HFFc6 (cell line): Measurements from ENCODE around the gene ARHGAP24. TPM values are rescaled to one million over a fixed set of nuclear protein-coding genes. Genes with fewer than 3 reads are reported as not detected.
A peak's percentile ranks its signal among the peaks of the same experiment; 100 is the strongest.

ENCODE experiments used
- DNase-seq: peaks from one replicate; pipeline ENCODE4 v3.0.0-alpha.2; 2018
- H3K27ac Mint-ChIP-seq: 2 replicates; pipeline ENCODE4 v1.8.0; 2020; ENCODE audit warnings: mild to moderate bottlenecking, mixed read lengths
- H3K27me3 Mint-ChIP-seq: 2 replicates; pipeline ENCODE4 v1.8.0; 2021; ENCODE audit warnings: mild to moderate bottlenecking, moderate library complexity, mixed read lengths; ENCODE audit not compliant: insufficient read depth
- H3K36me3 Mint-ChIP-seq: 2 replicates; pipeline ENCODE4 v1.8.0; 2021; ENCODE audit warnings: low read depth, mixed read lengths
- H3K4me1 Mint-ChIP-seq: 2 replicates; pipeline ENCODE4 v1.8.0; 2020; ENCODE audit warnings: low read depth, mixed read lengths
- H3K4me3 Mint-ChIP-seq: 2 replicates; pipeline ENCODE4 v1.8.0; 2020; ENCODE audit warnings: mild to moderate bottlenecking, moderate library complexity, mixed read lengths
- H3K9me3 Mint-ChIP-seq: 2 replicates; pipeline ENCODE4 v1.8.0; 2020; ENCODE audit warnings: mild to moderate bottlenecking, mixed read lengths
- CTCF ChIP-seq: fragments of 200-600 bp; sonication (generic); IDR thresholded peaks from 2 replicates; pipeline ENCODE4 v1.5.0; 2021; ENCODE audit warnings: antibody characterized with exemption, mild to moderate bottlenecking
- total RNA-seq, 6 experiments: library from RNA; stranded (reverse); fragmentation: NEBNext Ultra II Directional; extraction: Animal tissue kit (Norgen Biotek cat#: 25700); gene quantifications; 2 replicates in 1 of 6; 3 replicates in 5 of 6; pipeline ENCODE4 v1.2.3, GENCODE V29; 2021

ARHGAP24 gene
- total RNA-seq, 6 experiments from 2014 or later: 13.6 to 28.3 (median 15.2) TPM

GRCh38 chr4:85534120-85534519 lies 59.2 kb downstream of the ARHGAP24 start:
- no peak for TF ChIP-seq CTCF
- Mint-ChIP-seq H3K4me3 (no peak overlapping the region), H3K27ac (no peak overlapping the region), H3K27me3 (no peaks in the 10 kb centered on the region), H3K36me3 (no peaks in the 10 kb centered on the region), H3K4me1 (no peaks in the 10 kb centered on the region), H3K9me3 (no peaks in the 10 kb centered on the region)
- no peak for DNase-seq

- no peaks in the 10 kb centered on the region for H3K9me3 Mint-ChIP-seq
- no peaks in the 10 kb centered on the region for H3K36me3 Mint-ChIP-seq
- no peak overlapping the region for H3K4me3 Mint-ChIP-seq
- no peak for DNase-seq
- H3K27ac Mint-ChIP-seq: no peak overlapping the region
- TF ChIP-seq CTCF: no peak
- no peaks in the 10 kb centered on the region for H3K4me1 Mint-ChIP-seq
- no peaks in the 10 kb centered on the region for H3K27me3 Mint-ChIP-seq
Observed at GRCh38 chr4:85543832-85544231, 68.9 kb downstream of the ARHGAP24 start.

GRCh38 chr4:85544751-85545150 lies 69.8 kb downstream of the ARHGAP24 start:
- TF ChIP-seq CTCF: no peak
- Mint-ChIP-seq H3K36me3 (no peaks in the 10 kb centered on the region), H3K27me3 (no peaks in the 10 kb centered on the region), H3K9me3 (no peaks in the 10 kb centered on the region), H3K4me3 (no peak overlapping the region), H3K4me1 (no peaks in the 10 kb centered on the region), H3K27ac (no peak overlapping the region)
- DNase-seq: no peak

- DNase-seq: no peak
- no peaks in the 10 kb centered on the region; the same call in 1 of the 2 replicates for H3K9me3 Mint-ChIP-seq
- no peak overlapping the region for H3K4me3 Mint-ChIP-seq
- no peaks in the 10 kb centered on the region; the same call in 1 of the 2 replicates for H3K36me3 Mint-ChIP-seq
- H3K27ac Mint-ChIP-seq: no peak overlapping the region
- H3K27me3 Mint-ChIP-seq: no peaks in the 10 kb centered on the region
- no peaks in the 10 kb centered on the region for H3K4me1 Mint-ChIP-seq
- no peak; the same call in 1 of the 2 replicates for TF ChIP-seq CTCF
Observed at GRCh38 chr4:85548116-85548515, 73.2 kb downstream of the ARHGAP24 start.

GRCh38 chr4:85548841-85549240 lies 73.9 kb downstream of the ARHGAP24 start:
- H3K4me1 Mint-ChIP-seq: no peaks in the 10 kb centered on the region
- H3K27ac Mint-ChIP-seq: peak overlapping the region; percentile 28; the same call in 1 of the 2 replicates
- no peaks in the 10 kb centered on the region for H3K27me3 Mint-ChIP-seq

More at GRCh38 chr4:85548841-85549240, 73.9 kb downstream of the ARHGAP24 start:
- no peak overlapping the region for H3K4me3 Mint-ChIP-seq
- DNase-seq: no peak
- peaks cover under 1% of the 10 kb centered on the region for H3K36me3 Mint-ChIP-seq
- no peak for TF ChIP-seq CTCF
- peaks cover 5% of the 10 kb centered on the region; the same call in 1 of the 2 replicates for H3K9me3 Mint-ChIP-seq
